A673 (cell line): ENCODE results near the gene FBN3. TPM values are rescaled to one million over a fixed set of nuclear protein-coding genes. Genes with fewer than 3 reads are reported as not detected.

Experiments used
- BruUV-seq: library from RNA; stranded (reverse); fragments of 400-500 nt; replicated peaks from 2 replicates; lab custom pipeline; 2021; lab: Mats Ljungman, UMichigan
- CTCF ChIA-PET: fragments of 300-600 bp; sonication (Branson Sonifier 250); formaldehyde crosslinking; loops from one replicate; lab custom pipeline; 2022; ENCODE audit warnings: antibody characterized with exemption; lab: Charles Lee
- POLR2A ChIA-PET: fragments of 300-600 bp; sonication (Branson Sonifier 250); formaldehyde crosslinking; loops from one replicate; lab custom pipeline; 2022; ENCODE audit warnings: antibody characterized with exemption; ENCODE audit not compliant: low non-redundant PET; lab: Charles Lee
- DNase-seq: peaks from one replicate; pipeline ENCODE4 v3.0.0-alpha.2; 2015; ENCODE audit warnings: low spot score
- H3K27ac ChIP-seq: fragments of 200-600 bp; sonication (generic); 2 replicates; pipeline ENCODE4 v1.5.1; 2016; ENCODE audit warnings: mixed run types, low read depth, mild to moderate bottlenecking, mixed read lengths, antibody characterized with exemption, low read length; ENCODE audit not compliant: poor library complexity, severe bottlenecking
- H3K27me3 ChIP-seq: fragments of 200-600 bp; sonication (generic); replicated peaks from 2 replicates; pipeline ENCODE4 v1.6.1; 2017; ENCODE audit warnings: mixed run types, low read depth, mild to moderate bottlenecking, mixed read lengths, antibody characterized with exemption, low read length; ENCODE audit not compliant: insufficient read depth, poor library complexity
- H3K36me3 ChIP-seq: fragments of 200-600 bp; sonication (generic); 2 replicates; pipeline ENCODE4 v1.6.1; 2016; ENCODE audit warnings: mixed run types, mild to moderate bottlenecking, mixed read lengths, antibody characterized with exemption, low read length; ENCODE audit not compliant: insufficient read depth, poor library complexity, severe bottlenecking
- H3K4me1 ChIP-seq: fragments of 200-600 bp; sonication (generic); 2 replicates; pipeline ENCODE4 v1.6.1; 2017; ENCODE audit warnings: mixed run types, mild to moderate bottlenecking, mixed read lengths, antibody characterized with exemption, low read length; ENCODE audit not compliant: insufficient read depth, poor library complexity, severe bottlenecking
- H3K4me3 ChIP-seq: fragments of 200-600 bp; sonication (generic); 2 replicates; pipeline ENCODE4 v1.5.1; 2016; ENCODE audit warnings: low read depth, mixed run types, mild to moderate bottlenecking, mixed read lengths, low read length; ENCODE audit not compliant: poor library complexity, severe bottlenecking
- H3K9me3 ChIP-seq: fragments of 200-600 bp; sonication (generic); 2 replicates; pipeline ENCODE4 v1.6.1; 2016; ENCODE audit warnings: mixed run types, low read depth, mild to moderate bottlenecking, mixed read lengths, antibody characterized with exemption, low read length; ENCODE audit not compliant: poor library complexity, severe bottlenecking
- CTCF ChIP-seq: fragments of 300-800, 200-600 bp; sonication (generic); conservative IDR thresholded peaks from 2 replicates; pipeline ENCODE4 v1.5.1; 2017; ENCODE audit warnings: low read depth, mild to moderate bottlenecking, antibody characterized with exemption, low read length, moderate library complexity, mixed read lengths
- EZH2 ChIP-seq: fragments of 200-600 bp; sonication (generic); IDR thresholded peaks from 2 replicates; pipeline ENCODE4 v1.6.1; 2017; ENCODE audit warnings: borderline replicate concordance, low read depth, mild to moderate bottlenecking, mixed read lengths, antibody characterized with exemption, low read length; ENCODE audit not compliant: poor library complexity, severe bottlenecking
- intact Hi-C: fragments of 100-400 bp; cut with micrococcal nuclease; formaldehyde crosslinking; loops from one replicate; pipeline ENCODE4 v1.10.0; 2022; ENCODE audit not compliant: unreplicated experiment
- total RNA-seq: library from RNA; stranded (reverse); gene quantifications from 2 replicates; pipeline ENCODE4 v1.2.3, GENCODE V29; 2021

Gene FBN3
- total RNA-seq, 1 experiment from 2014 or later = 0.06 TPM

- CTCF ChIA-PET = no interaction called here
- intact Hi-C loops = no loop called here
- POLR2A ChIA-PET = no interaction called here
- no peak overlapping the region for H3K27ac ChIP-seq
- BruUV-seq = no TSS peak
- H3K27me3 ChIP-seq = no peaks in the 10 kb centered on the region
- TF ChIP-seq EZH2 (no peak), CTCF (no peak)
- no peaks in the 10 kb centered on the region for H3K36me3 ChIP-seq
- no peak for DNase-seq
- H3K9me3 ChIP-seq = peaks cover 9% of the 10 kb centered on the region
- H3K4me3 ChIP-seq = no peak overlapping the region
- H3K4me1 ChIP-seq = no peaks in the 10 kb centered on the region
These were observed 58.4 kb downstream of the FBN3 start for GRCh38 chr19:8090950-8091349.

- BruUV-seq = no TSS peak
- POLR2A ChIA-PET = no interaction called here
- CTCF ChIA-PET = no interaction called here
- no peaks in the 10 kb centered on the region for H3K4me1 ChIP-seq
- no peaks in the 10 kb centered on the region for H3K36me3 ChIP-seq
- no peak overlapping the region for H3K27ac ChIP-seq
- no peak overlapping the region for H3K4me3 ChIP-seq
- no peaks in the 10 kb centered on the region for H3K9me3 ChIP-seq
- intact Hi-C loops = no loop called here
- TF ChIP-seq EZH2 = no peak
- TF ChIP-seq CTCF = no peak
- no peak for DNase-seq
- no peaks in the 10 kb centered on the region for H3K27me3 ChIP-seq
These were observed 59.5 kb downstream of the FBN3 start for GRCh38 chr19:8089664-8090601.

GRCh38 chr19:8088752-8089663 is 60.4 kb downstream of the FBN3 start:
- H3K27me3 ChIP-seq = no peaks in the 10 kb centered on the region
- H3K4me3 ChIP-seq = no peak overlapping the region
- no peak overlapping the region for H3K27ac ChIP-seq
- no TSS peak for BruUV-seq
- TF ChIP-seq EZH2 (no peak), CTCF (no peak)
- DNase-seq = no peak
- no peaks in the 10 kb centered on the region for H3K4me1 ChIP-seq
- CTCF ChIA-PET = no interaction called here
- no peaks in the 10 kb centered on the region for H3K36me3 ChIP-seq
- POLR2A ChIA-PET = no interaction called here
- no peaks in the 10 kb centered on the region for H3K9me3 ChIP-seq
- intact Hi-C loops = no loop called here
